ENCODE results near the gene IL25.

IL25 gene

GRCh38 chr14:23404331-23404900 lies 31.8 kb downstream of the IL25 start:
- Histone ChIP-seq H2AFZ (ENCODE audit: low read length, unreplicated experiment) (no peak overlapping the region), H3K4me1 (ENCODE audit: control insufficient read depth, insufficient read depth, low read length, unreplicated experiment) (no peaks in the 10 kb centered on the region), H3K27ac (ENCODE audit: low read depth, low read length) (no peak overlapping the region), H3K27me3 (ENCODE audit: insufficient read depth, low read length) (peaks cover 80% of the 10 kb centered on the region), H3K79me2 (ENCODE audit: control insufficient read depth, insufficient read depth, low read length, unreplicated experiment) (no peaks in the 10 kb centered on the region), H3K36me3 (ENCODE audit: insufficient read depth, low read length) (no peaks in the 10 kb centered on the region), H3K4me3 (ENCODE audit: low read depth, low read length) (no peak overlapping the region)

GRCh38 chr14:23405096-23405495 lies 32.5 kb downstream of the IL25 start:
- no peak overlapping the region for H3K4me3 ChIP-seq (ENCODE audit: low read depth, low read length)
- no peaks in the 10 kb centered on the region for H3K79me2 ChIP-seq (ENCODE audit: control insufficient read depth, insufficient read depth, low read length, unreplicated experiment)
- H3K4me1 ChIP-seq (ENCODE audit: control insufficient read depth, insufficient read depth, low read length, unreplicated experiment): no peaks in the 10 kb centered on the region
- no peak overlapping the region for H2AFZ ChIP-seq (ENCODE audit: low read length, unreplicated experiment)
- no peak overlapping the region for H3K27ac ChIP-seq (ENCODE audit: low read depth, low read length)
- peaks cover 86% of the 10 kb centered on the region for H3K27me3 ChIP-seq (ENCODE audit: insufficient read depth, low read length)
- H3K36me3 ChIP-seq (ENCODE audit: insufficient read depth, low read length): no peaks in the 10 kb centered on the region

- Histone ChIP-seq H3K27ac (ENCODE audit: low read depth, low read length) (no peak overlapping the region), H3K36me3 (ENCODE audit: insufficient read depth, low read length) (no peaks in the 10 kb centered on the region), H3K27me3 (ENCODE audit: insufficient read depth, low read length) (peaks cover 91% of the 10 kb centered on the region)
These were observed 33.0 kb downstream of the IL25 start for GRCh38 chr14:23405516-23406025.

GRCh38 chr14:23406244-23406643 lies 33.6 kb downstream of the IL25 start:
- H2AFZ ChIP-seq (ENCODE audit: low read length, unreplicated experiment): no peak overlapping the region
- no peak overlapping the region for H3K4me3 ChIP-seq (ENCODE audit: low read depth, low read length)
- no peak overlapping the region for H3K27ac ChIP-seq (ENCODE audit: low read depth, low read length)
- no peaks in the 10 kb centered on the region for H3K79me2 ChIP-seq (ENCODE audit: control insufficient read depth, insufficient read depth, low read length, unreplicated experiment)
- H3K27me3 ChIP-seq (ENCODE audit: insufficient read depth, low read length): peaks cover 92% of the 10 kb centered on the region
- no peaks in the 10 kb centered on the region for H3K36me3 ChIP-seq (ENCODE audit: insufficient read depth, low read length)
- no peaks in the 10 kb centered on the region for H3K4me1 ChIP-seq (ENCODE audit: control insufficient read depth, insufficient read depth, low read length, unreplicated experiment)

More at GRCh38 chr14:23405516-23406025, 33.0 kb downstream of the IL25 start:
- Histone ChIP-seq H2AFZ (ENCODE audit: low read length, unreplicated experiment) (no peak overlapping the region), H3K4me3 (ENCODE audit: low read depth, low read length) (no peak overlapping the region), H3K79me2 (ENCODE audit: control insufficient read depth, insufficient read depth, low read length, unreplicated experiment) (no peaks in the 10 kb centered on the region), H3K4me1 (ENCODE audit: control insufficient read depth, insufficient read depth, low read length, unreplicated experiment) (no peaks in the 10 kb centered on the region)

- Histone ChIP-seq H3K4me3 (ENCODE audit: low read depth, low read length) (no peak overlapping the region), H3K27me3 (ENCODE audit: insufficient read depth, low read length) (peaks cover 92% of the 10 kb centered on the region), H3K4me1 (ENCODE audit: control insufficient read depth, insufficient read depth, low read length, unreplicated experiment) (no peaks in the 10 kb centered on the region), H3K79me2 (ENCODE audit: control insufficient read depth, insufficient read depth, low read length, unreplicated experiment) (no peaks in the 10 kb centered on the region), H3K27ac (ENCODE audit: low read depth, low read length) (no peak overlapping the region), H2AFZ (ENCODE audit: low read length, unreplicated experiment) (no peak overlapping the region), H3K36me3 (ENCODE audit: insufficient read depth, low read length) (no peaks in the 10 kb centered on the region)
These were observed 34.2 kb downstream of the IL25 start for GRCh38 chr14:23406725-23407355.

GRCh38 chr14:23407516-23408306 lies 35.1 kb downstream of the IL25 start, which contains the start of gene MYH6:
TSS of gene MYH6 (minus strand) at chr14:23408273. CDS start at chr14:23407223, 1,050 bp downstream.
- no peaks in the 10 kb centered on the region for H3K4me1 ChIP-seq (ENCODE audit: control insufficient read depth, insufficient read depth, low read length, unreplicated experiment)
- no peaks in the 10 kb centered on the region for H3K36me3 ChIP-seq (ENCODE audit: insufficient read depth, low read length)
- no peaks in the 10 kb centered on the region for H3K79me2 ChIP-seq (ENCODE audit: control insufficient read depth, insufficient read depth, low read length, unreplicated experiment)
- peaks cover 92% of the 10 kb centered on the region for H3K27me3 ChIP-seq (ENCODE audit: insufficient read depth, low read length)
- H2AFZ ChIP-seq (ENCODE audit: low read length, unreplicated experiment): no peak within 1 kb of the TSS
- no peak within 1 kb of the TSS for H3K4me3 ChIP-seq (ENCODE audit: low read depth, low read length)
- no peak within 1 kb of the TSS for H3K27ac ChIP-seq (ENCODE audit: low read depth, low read length)

- no peaks in the 10 kb centered on the region for H3K36me3 ChIP-seq (ENCODE audit: insufficient read depth, low read length)
- H3K27ac ChIP-seq (ENCODE audit: low read depth, low read length): no peak overlapping the region
- H3K4me1 ChIP-seq (ENCODE audit: control insufficient read depth, insufficient read depth, low read length, unreplicated experiment): no peaks in the 10 kb centered on the region
- H3K4me3 ChIP-seq (ENCODE audit: low read depth, low read length): no peak overlapping the region
- H2AFZ ChIP-seq (ENCODE audit: low read length, unreplicated experiment): no peak overlapping the region
- no peaks in the 10 kb centered on the region for H3K79me2 ChIP-seq (ENCODE audit: control insufficient read depth, insufficient read depth, low read length, unreplicated experiment)
- H3K27me3 ChIP-seq (ENCODE audit: insufficient read depth, low read length): peaks cover 95% of the 10 kb centered on the region
These were observed 35.7 kb downstream of the IL25 start for GRCh38 chr14:23408307-23408630.

GRCh38 chr14:23409475-23409874 lies 36.9 kb downstream of the IL25 start:
- peaks cover 85% of the 10 kb centered on the region for H3K27me3 ChIP-seq (ENCODE audit: insufficient read depth, low read length)
- no peak overlapping the region for H3K27ac ChIP-seq (ENCODE audit: low read depth, low read length)
- H3K4me3 ChIP-seq (ENCODE audit: low read depth, low read length): no peak overlapping the region
- no peaks in the 10 kb centered on the region for H3K4me1 ChIP-seq (ENCODE audit: control insufficient read depth, insufficient read depth, low read length, unreplicated experiment)
- H2AFZ ChIP-seq (ENCODE audit: low read length, unreplicated experiment): no peak overlapping the region
- H3K79me2 ChIP-seq (ENCODE audit: control insufficient read depth, insufficient read depth, low read length, unreplicated experiment): no peaks in the 10 kb centered on the region
- H3K36me3 ChIP-seq (ENCODE audit: insufficient read depth, low read length): no peaks in the 10 kb centered on the region

- Histone ChIP-seq H2AFZ (ENCODE audit: low read length, unreplicated experiment) (no peak overlapping the region), H3K27ac (ENCODE audit: low read depth, low read length) (no peak overlapping the region), H3K27me3 (ENCODE audit: insufficient read depth, low read length) (peaks cover 84% of the 10 kb centered on the region), H3K4me1 (ENCODE audit: control insufficient read depth, insufficient read depth, low read length, unreplicated experiment) (no peaks in the 10 kb centered on the region), H3K36me3 (ENCODE audit: insufficient read depth, low read length) (no peaks in the 10 kb centered on the region), H3K79me2 (ENCODE audit: control insufficient read depth, insufficient read depth, low read length, unreplicated experiment) (no peaks in the 10 kb centered on the region), H3K4me3 (ENCODE audit: low read depth, low read length) (no peak overlapping the region)
These were observed 37.5 kb downstream of the IL25 start for GRCh38 chr14:23409966-23410635.

Measured in ACC112 (cell line).